Measurements from ENCODE around the gene NCAPD2.

NCAPD2 gene

DNA sequence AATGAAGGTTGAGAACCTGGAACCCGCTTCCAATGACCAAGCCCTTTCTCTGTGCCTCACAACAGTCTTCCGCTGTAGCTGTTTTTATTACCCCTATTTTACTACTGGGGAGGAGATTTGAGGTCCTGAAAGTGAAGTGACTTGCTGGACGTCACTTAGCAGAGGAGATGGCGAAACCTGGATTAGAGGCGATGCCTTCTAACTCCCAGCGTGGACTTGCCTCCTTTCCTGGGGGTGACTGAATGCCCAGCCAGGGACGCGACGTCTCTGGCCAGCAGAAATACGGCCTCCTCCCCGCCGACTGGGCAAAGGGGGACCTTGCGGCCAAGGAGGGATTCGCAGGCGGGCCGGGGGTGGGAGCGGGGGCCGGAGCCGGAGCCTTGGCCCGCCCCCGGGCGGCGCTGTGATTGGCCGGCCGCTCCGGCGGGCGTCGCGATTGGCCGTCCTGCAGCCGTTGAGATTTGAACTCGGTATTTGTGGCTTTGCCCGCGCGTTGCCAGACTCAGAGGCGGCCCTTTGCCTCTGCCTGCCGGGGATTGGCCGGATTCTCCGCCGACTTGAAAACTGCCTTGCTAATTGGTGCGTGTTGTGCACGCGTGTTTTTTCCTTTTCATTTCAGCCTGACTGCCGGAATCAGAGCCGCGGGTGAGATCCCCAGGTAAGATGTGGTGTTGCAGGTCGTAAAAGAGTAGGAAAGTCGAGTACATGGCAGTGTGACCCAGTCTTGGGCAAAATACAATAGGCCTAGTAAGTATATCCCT, at the start of gene NCAPD2:
Gene NCAPD2 (plus strand): TSS at position 606 of the 761 bp plus-strand sequence. CDS start 997 bp downstream, outside the sequence.
- DNase-seq, result peak; percentile 94 to 98

DNA sequence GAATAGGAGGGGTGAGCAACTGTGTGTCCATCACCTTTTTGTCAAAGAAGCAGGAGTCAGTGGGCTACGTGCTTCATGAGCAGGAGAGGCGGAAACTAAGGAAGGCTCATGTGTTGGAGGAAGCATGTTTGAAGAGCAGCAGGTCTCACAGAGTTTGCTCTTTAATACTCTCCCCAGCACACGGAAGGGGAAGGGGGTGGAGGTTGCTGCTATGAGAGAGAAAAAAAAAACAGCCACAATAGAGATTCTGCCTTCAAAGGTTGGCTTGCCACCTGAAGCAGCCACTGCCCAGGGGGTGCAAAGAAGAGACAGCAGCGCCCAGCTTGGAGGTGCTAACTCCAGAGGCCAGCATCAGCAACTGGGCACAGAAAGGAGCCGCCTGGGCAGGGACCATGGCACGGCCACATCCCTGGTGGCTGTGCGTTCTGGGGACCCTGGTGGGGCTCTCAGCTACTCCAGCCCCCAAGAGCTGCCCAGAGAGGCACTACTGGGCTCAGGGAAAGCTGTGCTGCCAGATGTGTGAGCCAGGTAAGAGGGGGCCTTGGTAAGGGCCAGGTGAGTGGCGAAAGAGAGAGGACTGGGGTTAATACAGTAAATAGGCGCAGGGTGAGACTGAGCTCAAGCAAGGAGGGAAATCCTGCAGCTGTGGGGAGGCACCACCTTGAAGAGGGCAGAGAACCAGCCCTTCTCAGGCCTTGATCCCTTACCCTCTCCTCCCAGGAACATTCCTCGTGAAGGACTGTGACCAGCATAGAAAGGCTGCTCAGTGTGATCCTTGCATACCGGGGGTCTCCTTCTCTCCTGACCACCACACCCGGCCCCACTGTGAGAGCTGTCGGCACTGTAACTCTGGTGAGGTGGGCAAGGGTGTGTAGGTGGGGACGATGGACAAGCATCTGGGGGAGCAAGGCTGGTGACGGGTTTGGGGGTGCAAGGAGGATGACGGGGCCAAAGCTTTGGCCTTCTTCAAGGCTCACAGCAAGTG, 48.9 kb upstream of the NCAPD2 start, which contains the start of gene CD27:
Gene CD27 (plus strand): TSS at position 252 of the 985 bp plus-strand sequence. CDS start 141 bp downstream, at position 393.
- DNase-seq, result no peak

- no peak for DNase-seq
These were observed 43.6 kb upstream of the NCAPD2 start for GRCh38 chr12:6450091-6450868.

- no peak for DNase-seq
These were observed 43.0 kb upstream of the NCAPD2 start for GRCh38 chr12:6450869-6451347.

DNA sequence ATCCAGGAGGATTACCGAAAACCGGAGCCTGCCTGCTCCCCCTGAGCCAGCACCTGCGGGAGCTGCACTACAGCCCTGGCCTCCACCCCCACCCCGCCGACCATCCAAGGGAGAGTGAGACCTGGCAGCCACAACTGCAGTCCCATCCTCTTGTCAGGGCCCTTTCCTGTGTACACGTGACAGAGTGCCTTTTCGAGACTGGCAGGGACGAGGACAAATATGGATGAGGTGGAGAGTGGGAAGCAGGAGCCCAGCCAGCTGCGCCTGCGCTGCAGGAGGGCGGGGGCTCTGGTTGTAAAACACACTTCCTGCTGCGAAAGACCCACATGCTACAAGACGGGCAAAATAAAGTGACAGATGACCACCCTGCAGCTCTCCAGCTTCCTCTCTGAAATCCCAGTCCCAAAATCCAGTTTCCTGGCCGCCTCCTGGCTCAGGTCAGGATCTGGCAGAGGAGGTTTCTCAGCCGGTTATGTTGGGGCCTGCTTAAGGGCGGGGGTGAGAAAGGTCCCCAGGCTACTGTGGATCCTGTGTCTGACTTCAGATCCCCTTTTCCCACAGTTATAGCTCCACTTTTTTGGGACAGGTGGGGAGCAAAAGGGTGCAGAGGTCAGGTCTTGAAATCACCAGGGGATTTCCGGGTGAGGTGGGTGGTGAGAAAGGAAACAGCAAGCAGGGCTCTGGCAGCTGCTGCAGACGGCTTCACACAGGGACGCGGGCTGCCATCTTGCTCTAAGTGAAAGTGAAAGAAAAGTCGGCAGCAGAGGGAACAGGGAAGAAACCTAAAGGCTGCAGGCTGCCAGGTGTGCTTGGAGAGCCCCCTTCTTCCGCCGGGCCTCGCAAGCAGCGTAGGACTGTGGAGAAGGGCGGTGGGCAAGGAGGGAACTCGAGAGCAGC, 42.3 kb upstream of the NCAPD2 start, which contains the start of gene TAPBPL:
Gene TAPBPL (plus strand): TSS at position 695 of the 897 bp plus-strand sequence. CDS start 207 bp downstream, outside the sequence.
- peak; percentile 70 to 87 for DNase-seq

DNA sequence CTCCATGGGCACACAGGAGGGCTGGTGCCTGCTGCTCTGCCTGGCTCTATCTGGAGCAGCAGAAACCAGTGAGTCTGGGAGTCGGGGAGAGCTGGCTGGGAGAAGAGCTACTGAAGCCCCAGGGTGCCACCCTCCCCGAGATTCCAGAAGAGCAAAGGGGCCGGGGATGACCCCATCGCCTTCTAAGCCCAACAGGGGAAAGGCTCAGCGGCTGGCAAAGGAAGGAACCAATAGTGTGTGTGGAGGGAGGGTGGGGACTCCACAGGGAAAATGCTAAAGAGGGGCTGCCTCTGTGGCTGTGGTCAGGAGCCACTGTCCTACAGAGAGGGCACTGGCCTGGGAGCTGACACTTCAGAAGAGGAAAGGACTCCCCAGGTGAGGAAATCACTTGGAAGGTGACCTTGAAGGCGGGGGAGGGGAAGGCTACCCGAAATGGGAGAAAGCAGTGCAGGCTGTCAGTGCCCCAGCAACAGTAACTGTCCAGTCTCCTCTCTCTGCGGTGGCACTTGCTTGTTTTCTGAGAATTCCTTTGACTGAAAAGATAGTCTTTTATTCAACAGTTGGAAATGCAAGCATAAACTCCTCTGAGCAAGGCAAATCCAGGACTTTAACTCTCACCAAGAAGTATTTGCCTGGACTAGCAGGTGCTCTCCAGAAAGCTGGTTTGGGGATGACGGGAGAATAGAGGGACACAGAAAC, 41.5 kb upstream of the NCAPD2 start:
- no peak for DNase-seq

DNA sequence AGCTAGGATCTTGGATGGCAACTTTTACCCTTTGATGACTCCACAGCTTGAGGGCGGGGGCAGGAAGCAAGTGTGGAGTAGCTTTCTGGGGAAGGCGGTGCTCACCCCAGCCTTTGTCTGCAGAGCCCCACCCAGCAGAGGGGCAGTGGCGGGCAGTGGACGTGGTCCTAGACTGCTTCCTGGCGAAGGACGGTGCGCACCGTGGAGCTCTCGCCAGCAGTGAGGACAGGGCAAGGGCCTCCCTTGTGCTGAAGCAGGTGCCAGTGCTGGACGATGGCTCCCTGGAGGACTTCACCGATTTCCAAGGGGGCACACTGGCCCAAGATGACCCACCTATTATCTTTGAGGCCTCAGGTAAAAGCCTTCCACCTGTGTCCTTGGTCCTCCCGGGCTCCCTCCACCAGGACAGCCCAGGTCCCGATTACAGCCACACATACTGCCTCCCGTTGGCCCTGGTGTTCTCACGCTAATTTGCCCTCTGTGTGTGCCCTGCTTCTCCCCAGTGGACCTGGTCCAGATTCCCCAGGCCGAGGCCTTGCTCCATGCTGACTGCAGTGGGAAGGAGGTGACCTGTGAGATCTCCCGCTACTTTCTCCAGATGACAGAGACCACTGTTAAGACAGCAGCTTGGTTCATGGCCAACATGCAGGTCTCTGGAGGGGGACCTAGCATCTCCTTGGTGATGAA, 40.8 kb upstream of the NCAPD2 start:
- no peak for DNase-seq

- DNase-seq, result no peak
These were observed 36.5 kb upstream of the NCAPD2 start for GRCh38 chr12:6457220-6457945.

- peak in 1 of 2 experiments; percentile 47 for DNase-seq
These were observed 35.5 kb upstream of the NCAPD2 start for GRCh38 chr12:6458281-6459003.

DNA sequence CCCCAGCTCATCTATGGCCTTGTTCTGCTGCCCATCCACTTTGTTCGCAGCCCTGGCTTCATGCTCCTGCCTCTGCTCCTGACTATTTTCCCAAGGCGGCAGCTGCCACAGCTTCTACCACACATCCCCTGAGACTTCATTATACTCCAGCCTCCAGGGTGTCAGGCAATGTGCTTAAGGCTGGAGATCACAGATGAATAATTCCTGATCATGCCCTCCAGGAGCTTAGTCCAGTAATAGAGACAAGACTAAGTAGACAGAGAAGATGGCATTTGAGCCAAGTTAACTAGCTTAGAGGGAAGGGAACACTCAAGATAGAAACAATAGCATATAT, 34.9 kb upstream of the NCAPD2 start:
- DNase-seq, result peak in 1 of 2 experiments; percentile 47

DNA sequence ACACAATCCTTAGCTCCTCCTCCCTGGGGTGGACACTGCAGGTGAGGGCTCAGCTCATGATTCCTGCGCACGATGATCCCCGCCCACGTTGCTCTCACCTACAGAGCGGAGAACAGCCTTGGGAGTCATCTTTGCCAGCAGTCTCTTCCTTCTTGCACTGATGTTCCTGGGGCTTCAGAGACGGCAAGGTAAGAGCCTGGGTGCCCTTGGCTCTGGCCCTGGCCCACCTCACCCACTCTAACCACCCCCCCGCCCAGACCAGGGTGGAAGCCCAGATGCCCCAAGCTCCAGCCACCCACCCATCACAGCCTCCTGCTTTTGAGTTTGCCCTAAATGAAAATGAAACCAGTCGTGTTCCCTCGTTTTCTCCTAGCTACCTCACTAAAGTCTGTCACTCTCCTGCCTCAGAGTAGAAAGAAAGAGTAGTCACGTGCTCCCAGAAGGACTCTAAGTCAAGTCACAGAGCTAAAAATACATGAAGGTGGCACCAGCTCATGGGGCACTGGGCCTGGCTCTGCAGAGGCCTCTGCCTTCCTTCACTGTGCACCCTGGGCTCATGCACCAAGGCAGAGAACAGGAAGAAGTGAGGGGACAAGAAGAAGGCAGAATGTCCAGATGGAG, 33.0 kb upstream of the NCAPD2 start:
- DNase-seq, result no peak

GRCh38 chr12:6461401-6462233, 32.3 kb upstream of the NCAPD2 start:
- no peak for DNase-seq

DNA sequence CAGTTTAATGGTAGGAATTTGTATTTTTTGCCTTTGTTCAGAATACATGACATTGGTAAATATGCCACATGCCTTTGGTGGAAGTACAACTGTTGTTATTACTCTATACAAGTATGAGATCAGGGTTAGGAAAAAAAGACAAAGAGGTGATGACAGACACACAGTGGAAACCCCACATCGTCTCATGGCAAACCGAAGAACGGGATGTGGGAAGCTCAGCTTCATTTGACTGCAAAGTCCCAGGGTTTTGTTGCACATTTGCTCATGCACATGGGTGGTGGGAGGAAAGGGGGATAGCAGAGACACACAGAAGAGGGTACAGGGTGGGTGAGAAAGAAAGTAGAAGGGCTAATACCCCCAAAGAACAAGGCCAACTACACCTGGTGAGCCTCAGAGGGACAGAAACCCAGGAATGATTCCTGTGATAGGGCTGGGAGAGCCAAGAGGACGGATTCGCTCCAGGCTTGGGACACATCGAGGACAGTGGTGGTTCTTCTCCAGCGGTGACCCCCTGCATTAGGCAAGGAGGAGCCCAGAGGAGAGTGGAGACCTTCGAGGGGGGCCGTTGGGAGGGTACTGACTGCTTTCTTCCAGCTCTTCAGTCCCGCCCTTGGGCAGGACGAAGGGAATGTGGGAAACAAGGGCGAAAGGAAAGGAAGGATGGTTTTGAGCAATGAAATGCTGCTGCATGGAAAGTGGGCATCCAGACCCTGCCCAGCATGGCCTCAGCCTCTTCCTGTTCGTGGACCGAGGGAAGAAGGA, 31.5 kb upstream of the NCAPD2 start:
- no peak for DNase-seq

DNA sequence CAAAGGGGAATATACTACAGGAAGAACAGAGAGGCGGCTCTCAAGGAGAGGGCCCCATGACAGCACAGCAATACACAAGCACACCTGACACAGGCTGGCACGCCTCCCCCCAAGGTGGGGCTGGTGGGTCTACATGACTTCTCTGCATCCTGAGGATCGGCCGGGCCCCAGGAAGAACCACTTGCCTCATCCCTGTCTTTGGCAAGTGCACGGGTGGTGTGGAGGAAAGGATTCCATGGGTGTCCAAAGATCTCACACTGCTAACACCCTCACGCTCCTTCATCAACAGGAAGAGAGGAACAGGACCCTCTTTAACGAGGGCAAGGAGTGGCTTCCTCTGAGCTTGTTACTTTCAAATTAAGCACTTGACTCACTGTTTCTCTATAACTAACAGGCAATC, 30.7 kb upstream of the NCAPD2 start:
- DNase-seq, result no peak

GRCh38 chr12:6463858-6464257, 30.0 kb upstream of the NCAPD2 start:
- no peak for DNase-seq

- DNase-seq, result no peak
These were observed 29.4 kb upstream of the NCAPD2 start for GRCh38 chr12:6464531-6464930.
